ENCODE measurements around the gene KDM5B.

KDM5B gene

DNA sequence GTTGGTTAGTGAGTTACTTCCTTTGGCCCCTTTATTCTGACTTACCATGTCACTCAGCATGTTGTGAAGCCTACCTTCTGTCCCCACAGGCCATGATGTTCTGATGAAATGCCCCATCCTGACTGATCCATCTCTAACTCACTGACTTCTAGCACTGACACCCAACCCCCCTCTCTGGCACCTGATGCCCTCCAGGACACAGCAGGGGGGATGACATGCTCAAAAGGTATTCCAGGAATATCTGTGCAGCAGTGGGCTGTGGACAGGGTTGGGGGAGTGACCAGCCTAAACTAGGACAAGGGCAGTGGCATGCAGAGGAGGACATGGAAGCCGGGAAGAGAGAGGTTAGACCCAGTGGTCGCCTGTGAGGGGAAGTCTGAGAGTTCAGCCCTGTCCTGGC is 123.5 kb downstream of the KDM5B start:
- DNase-seq, result no peak

DNA sequence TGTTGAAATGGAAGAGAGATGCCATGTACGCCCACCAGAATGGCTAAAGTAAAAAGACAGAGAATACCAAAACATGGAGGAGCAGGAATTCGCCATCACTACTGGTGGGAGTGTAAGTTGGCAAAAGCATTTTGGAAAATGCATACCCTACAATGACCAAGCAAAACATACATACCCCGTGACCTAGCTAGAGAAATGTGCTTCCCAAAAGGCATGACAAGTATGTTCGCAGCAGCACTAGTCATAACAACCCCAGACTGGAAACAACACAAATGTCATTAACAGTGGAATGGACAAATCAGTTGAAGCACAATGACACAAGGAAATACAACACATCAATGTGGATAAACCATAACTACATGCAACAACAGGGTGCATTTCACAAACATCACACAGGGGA is 125.2 kb downstream of the KDM5B start:
- DNase-seq, result no peak

DNA sequence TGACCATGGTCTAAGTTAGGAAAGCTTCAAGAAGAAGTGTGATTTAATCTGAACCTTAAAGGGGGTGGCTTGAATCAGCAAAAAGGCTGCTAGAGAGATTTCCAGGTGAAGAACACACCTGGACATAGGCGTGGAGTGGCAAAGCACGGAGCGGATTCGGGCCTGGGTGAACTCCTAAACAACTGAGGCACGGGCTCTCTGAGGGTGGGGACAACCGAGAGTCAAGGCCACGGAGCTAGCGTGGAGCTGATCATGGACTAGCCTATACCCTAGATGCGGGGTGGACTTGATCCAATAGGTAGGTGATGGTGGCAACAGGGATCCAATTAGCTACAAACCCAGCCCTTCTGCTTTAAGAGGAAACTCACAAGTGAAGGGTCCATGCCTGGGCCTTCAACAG is 125.7 kb downstream of the KDM5B start:
- DNase-seq, result no peak

DNA sequence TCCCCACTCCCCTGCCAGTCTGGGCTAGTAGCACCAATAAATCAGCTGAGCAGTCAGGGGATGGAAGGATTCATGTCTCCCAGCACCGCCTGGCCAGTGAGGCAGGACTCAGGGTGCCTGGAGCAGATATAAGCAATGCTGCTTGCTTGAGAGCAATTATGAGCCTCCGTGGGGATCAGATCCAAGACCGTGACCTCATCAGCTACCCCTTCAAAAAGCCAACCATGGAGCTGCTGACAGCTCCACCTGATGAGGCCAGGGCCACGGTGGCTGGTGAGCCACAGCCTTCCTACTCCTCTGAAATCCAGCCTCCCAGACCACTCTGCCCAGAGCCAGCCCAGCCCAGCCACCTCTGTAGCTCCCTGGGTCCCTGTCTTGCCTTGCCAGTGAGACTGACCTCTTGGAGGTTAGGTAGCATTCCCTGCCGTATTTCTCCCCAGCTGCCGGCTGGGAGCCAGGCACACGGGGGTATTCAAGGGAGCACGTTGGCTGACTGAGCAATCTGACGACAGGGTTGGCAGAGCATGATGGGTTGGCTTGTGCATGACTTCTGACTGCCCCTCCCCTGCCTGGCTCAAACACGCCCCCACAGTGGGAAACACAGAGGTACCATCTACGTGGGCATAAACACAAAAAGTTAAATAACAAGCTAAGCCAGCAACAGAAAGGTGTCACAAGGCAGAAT is 126.3 kb downstream of the KDM5B start:
- no peak for DNase-seq

DNA sequence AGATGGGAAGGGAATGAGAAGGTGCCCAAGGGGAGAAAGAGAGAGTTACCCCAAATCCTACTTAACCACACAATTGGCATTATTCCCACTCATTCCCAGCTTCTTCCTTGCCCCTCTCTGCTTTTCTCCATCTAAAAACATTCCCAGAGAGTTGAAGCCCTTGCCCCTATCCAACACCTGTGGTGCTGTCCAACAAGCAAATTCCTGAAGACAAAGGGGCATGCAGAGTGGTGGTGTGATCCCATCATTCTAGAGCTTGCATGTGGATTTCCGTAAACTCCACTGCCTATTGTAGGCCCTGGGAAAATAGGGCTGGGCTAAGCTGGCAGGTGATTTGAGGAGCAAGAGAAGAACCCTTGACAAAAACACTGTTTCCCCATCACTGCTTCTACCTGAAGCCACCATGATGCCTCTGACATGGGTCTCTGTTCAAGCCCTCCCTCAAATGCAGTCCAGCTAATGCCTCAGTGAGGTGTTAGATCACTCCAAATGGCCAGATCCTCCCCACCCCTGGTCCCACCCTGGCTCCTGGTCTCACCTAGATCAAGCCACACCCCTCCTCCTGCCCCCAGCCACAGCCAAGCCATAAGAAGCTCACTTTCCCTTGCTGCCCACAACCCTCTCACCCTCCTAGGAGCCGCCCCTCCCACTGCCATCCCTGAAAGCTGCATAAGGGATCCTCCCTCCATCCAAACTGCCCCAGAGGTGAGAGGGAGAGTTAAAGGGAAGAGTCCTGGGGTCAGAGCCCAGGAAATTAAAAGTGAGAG is 127.5 kb downstream of the KDM5B start:
- DNase-seq, result no peak

DNA sequence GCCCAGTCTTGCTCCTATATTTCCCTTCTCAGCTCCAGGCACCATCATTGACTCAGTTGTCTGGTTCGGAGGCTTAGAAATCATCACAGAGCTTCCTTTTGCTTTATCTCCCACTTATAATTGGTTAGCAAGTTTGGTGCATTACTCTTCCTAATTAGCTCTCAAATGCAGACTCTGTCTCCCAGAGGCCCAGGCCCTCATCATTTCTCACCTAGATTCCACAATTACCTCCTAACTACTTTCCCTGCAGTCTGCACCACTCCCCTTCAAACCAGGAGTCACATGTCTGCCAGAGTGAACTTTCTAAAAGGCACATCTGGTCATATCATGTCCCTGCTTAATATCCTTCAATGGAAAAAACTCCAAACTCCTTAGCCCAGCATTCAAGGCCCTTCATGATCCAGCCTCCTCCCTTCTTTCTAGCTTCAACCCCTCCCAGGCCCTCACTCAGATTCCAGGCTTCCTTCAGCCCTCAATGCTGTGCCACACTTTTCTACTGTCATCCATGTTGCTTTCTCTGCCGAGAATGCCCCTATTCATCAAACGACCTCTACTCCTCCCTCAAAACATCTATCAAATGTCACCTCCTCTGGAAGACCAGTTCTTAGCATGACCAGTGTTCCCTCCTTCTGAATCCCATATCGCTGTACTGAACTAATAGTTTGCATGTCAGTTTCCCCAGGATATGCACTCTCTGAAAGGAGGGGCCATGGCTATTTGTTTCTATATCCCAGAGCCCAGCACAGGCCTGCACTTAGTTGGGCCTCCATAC is 128.6 kb downstream of the KDM5B start:
- no peak for DNase-seq

DNA sequence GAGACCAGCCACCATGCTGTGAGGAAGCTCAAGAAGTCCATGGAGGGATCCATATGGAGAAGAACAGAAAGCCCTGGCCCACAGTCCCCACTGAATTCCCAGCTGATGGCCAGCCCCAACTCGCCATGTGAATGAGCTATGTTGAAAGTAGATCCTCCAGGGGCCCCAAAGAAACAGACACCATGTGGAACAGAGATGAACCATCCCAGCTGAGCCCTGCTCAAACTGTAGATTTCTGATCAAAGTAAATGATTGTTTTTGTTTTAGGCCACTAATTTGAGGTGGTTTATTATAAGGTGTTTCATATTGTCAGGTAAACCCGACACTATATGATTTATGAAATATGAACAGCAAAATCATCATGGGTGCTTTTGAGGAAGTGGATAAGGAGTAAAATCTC is 130.8 kb downstream of the KDM5B start:
- DNase-seq, result no peak
